ENCODE results near the gene TRDN.

DNA sequence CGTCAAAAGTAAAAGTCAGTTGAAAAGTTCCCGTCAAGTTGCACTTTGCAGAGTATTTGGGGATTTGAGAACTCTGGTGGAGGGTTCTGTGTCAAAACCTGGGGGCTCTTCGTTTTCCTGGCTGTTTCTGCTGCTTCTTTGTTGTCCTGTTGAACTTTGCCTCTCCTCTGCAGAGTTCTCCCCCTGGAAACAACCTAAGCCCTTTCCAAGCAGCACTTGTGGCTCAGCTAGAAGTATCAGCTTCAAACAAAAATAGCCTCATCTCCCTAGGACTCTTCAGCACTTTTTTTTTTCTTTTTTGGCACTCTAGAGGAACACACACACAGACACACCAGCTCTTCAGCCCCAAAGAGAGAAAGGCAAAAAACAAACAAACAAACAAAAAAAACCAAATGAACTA lies at the start of gene TRDN:
- no peak for TF ChIP-seq POLR2A (IDR thresholded peaks at IDR 0.05)
- TF ChIP-seq CTCF (IDR thresholded peaks at IDR 0.05) = no peak
- TF ChIP-seq POLR2AphosphoS5 (IDR thresholded peaks at IDR 0.05) = no peak

All from breast epithelium (tissue), 3 donors.